ENCODE results near the gene ZNF639. TPM values are rescaled to one million over a fixed set of nuclear protein-coding genes. Genes with fewer than 3 reads are reported as not detected.
"Not testable (repeated sequence)": the region's sequence is repeated elsewhere in the genome, so short reads cannot be mapped to it uniquely, and the experiment has no call there.

ZNF639 gene
- total RNA-seq, 1 donor from 2014 or later = 21.4 TPM

GRCh38 chr3:179304605-179305004, 18.2 kb upstream of the ZNF639 start:
- no peak for TF ChIP-seq CTCF (IDR thresholded peaks at IDR 0.05)
- no peaks in the 10 kb centered on the region for H3K9me3 ChIP-seq
- no peaks in the 10 kb centered on the region for H3K27me3 ChIP-seq
- no peaks in the 10 kb centered on the region for H3K36me3 ChIP-seq
- intact Hi-C loops (cut with DNase I) = no loop called here
- H3K4me3 ChIP-seq = no peak overlapping the region
- no peaks in the 10 kb centered on the region for H3K4me1 ChIP-seq
- no peak overlapping the region for H3K27ac ChIP-seq
- DNase-seq (ENCODE audit: low spot score in 2 of 2) = no peak

GRCh38 chr3:179307362-179307761, 15.5 kb upstream of the ZNF639 start:
- intact Hi-C loops (cut with DNase I); H3K4me1 ChIP-seq; H3K4me3 ChIP-seq; H3K36me3 ChIP-seq; H3K27ac ChIP-seq; H3K27me3 ChIP-seq; H3K9me3 ChIP-seq; DNase-seq (ENCODE audit: low spot score in 2 of 2): not testable (repeated sequence)

- no peak for TF ChIP-seq CTCF (IDR thresholded peaks at IDR 0.05)
- Histone ChIP-seq H3K27ac (no peak overlapping the region), H3K27me3 (no peaks in the 10 kb centered on the region), H3K9me3 (no peaks in the 10 kb centered on the region), H3K36me3 (no peaks in the 10 kb centered on the region), H3K4me3 (no peak overlapping the region), H3K4me1 (no peaks in the 10 kb centered on the region)
- intact Hi-C loops (cut with DNase I) = no loop called here
- no peak for DNase-seq (ENCODE audit: low spot score in 2 of 2)
These were observed 14.8 kb upstream of the ZNF639 start for GRCh38 chr3:179308001-179308400.

- Histone ChIP-seq H3K9me3 (no peaks in the 10 kb centered on the region), H3K4me1 (no peaks in the 10 kb centered on the region), H3K4me3 (no peak overlapping the region), H3K27ac (no peak overlapping the region), H3K36me3 (no peaks in the 10 kb centered on the region), H3K27me3 (no peaks in the 10 kb centered on the region)
- no peak for TF ChIP-seq CTCF (IDR thresholded peaks at IDR 0.05)
- no peak for DNase-seq (ENCODE audit: low spot score in 2 of 2)
- intact Hi-C loops (cut with DNase I) = loop anchor here (10.0 kb wide), 1 partner anchor 235 kb away; the partner anchor contains the start of gene ZMAT3
These were observed 13.4 kb upstream of the ZNF639 start for GRCh38 chr3:179309225-179310078.

- DNase-seq (ENCODE audit: low spot score in 2 of 2) = no peak
- no peaks in the 10 kb centered on the region for H3K9me3 ChIP-seq
- intact Hi-C loops (cut with DNase I) = loop anchor here (10.0 kb wide), 1 partner anchor 244 kb away; the partner anchor contains the start of gene ZMAT3
- no peaks in the 10 kb centered on the region for H3K36me3 ChIP-seq
- no peak overlapping the region for H3K27ac ChIP-seq
- TF ChIP-seq CTCF (IDR thresholded peaks at IDR 0.05) = no peak
- no peaks in the 10 kb centered on the region for H3K27me3 ChIP-seq
- H3K4me1 ChIP-seq = peaks cover under 1 to 8% of the 10 kb centered on the region in 2 donors
- H3K4me3 ChIP-seq = no peak overlapping the region
These were observed 4.0 kb upstream of the ZNF639 start for GRCh38 chr3:179318876-179319275.

- Histone ChIP-seq H3K36me3 (no peaks in the 10 kb centered on the region), H3K9me3 (no peaks in the 10 kb centered on the region), H3K4me3 (peak overlapping the region; percentile 86 to 92), H3K27ac (peak overlapping the region; percentile 94 to 98), H3K27me3 (no peaks in the 10 kb centered on the region), H3K4me1 (peaks cover 3 to 14% of the 10 kb centered on the region in 2 donors)
- intact Hi-C loops (cut with DNase I) = loop anchor here (1.0 to 5.0 kb wide), 4 partner anchors 131 to 331 kb away; partner anchors contain the start of genes ACTL6A, GNB4 and USP13
- DNase-seq (ENCODE audit: low spot score in 2 of 2) = no peak
- TF ChIP-seq CTCF (IDR thresholded peaks at IDR 0.05) = peak in 2 of 3 experiments; percentile 20 to 58
These were observed 1.1 kb upstream of the ZNF639 start for GRCh38 chr3:179321668-179322285.
